HCT116 (cell line): ENCODE results near the gene NRXN2.

Source experiments
- ATF3 ChIP-seq: IDR thresholded peaks from 2 replicates; pipeline ENCODE4 v1.6.1; 2012
- CTCF ChIP-seq, 3 experiments: fragments of 200-600 bp in 1 of 3; sonication (generic) in 1 of 3; IDR thresholded peaks in 2 of 3; conservative IDR thresholded peaks in 1 of 3; 2 replicates each; pipeline ENCODE4 v1.5.1; 2012 to 2017; ENCODE audit warnings: low read depth in 2 of 3, low read length in 2 of 3, antibody characterized with exemption in 1 of 3, borderline replicate concordance in 1 of 3, control low read depth in 1 of 3, mild to moderate bottlenecking in 1 of 3, mixed read lengths in 1 of 3, mixed run types in 1 of 3, moderate library complexity in 1 of 3; ENCODE audit not compliant: insufficient read depth in 1 of 3
- EGR1 ChIP-seq: IDR thresholded peaks from 2 replicates; pipeline ENCODE4 v1.6.1; 2012; ENCODE audit warnings: low read depth
- EZH2 ChIP-seq: fragments of 200-600 bp; sonication (generic); IDR thresholded peaks from 2 replicates; pipeline ENCODE4 v1.6.1; 2017; ENCODE audit warnings: antibody characterized with exemption, mixed run types
- EZH2phosphoT487 ChIP-seq: fragments of 200-600 bp; IDR thresholded peaks from 2 replicates; pipeline ENCODE4 v1.6.1; 2018; ENCODE audit warnings: antibody characterized with exemption, borderline replicate concordance
- JUND ChIP-seq: IDR thresholded peaks from 2 replicates; pipeline ENCODE4 v1.6.1; 2012
- MAX ChIP-seq: IDR thresholded peaks from 2 replicates; pipeline ENCODE4 v1.6.1; 2012
- POLR2A ChIP-seq: IDR thresholded peaks from 2 replicates; pipeline ENCODE4 v1.7.0; 2011; ENCODE audit warnings: borderline replicate concordance; ENCODE audit not compliant: insufficient read depth, insufficient read length; ENCODE audit errors: extremely low read depth
- POLR2AphosphoS5 ChIP-seq: IDR thresholded peaks from 2 replicates; pipeline ENCODE4 v1.6.1; 2011; ENCODE audit warnings: mild to moderate bottlenecking, low read depth, low read length, moderate library complexity
- RAD21 ChIP-seq: IDR thresholded peaks from 2 replicates; pipeline ENCODE4 v1.6.1; 2012; ENCODE audit warnings: low read depth, mild to moderate bottlenecking
- YY1 ChIP-seq: IDR thresholded peaks from 2 replicates; pipeline ENCODE4 v1.6.1; 2011; ENCODE audit warnings: low read length, low read depth, moderate library complexity, mild to moderate bottlenecking; ENCODE audit not compliant: insufficient replicate concordance; ENCODE audit errors: extremely low read depth
- ZNF274 ChIP-seq: fragments of 200-500 bp; sonication (Bioruptor generic); IDR thresholded peaks from 2 replicates; pipeline ENCODE4 v1.6.1; 2014; ENCODE audit warnings: mild to moderate bottlenecking, low read depth, low read length, inconsistent platforms

GRCh38 chr11:64751580-64751979 lies 28.6 kb upstream of the NRXN2 start:
- TF ChIP-seq RAD21 (no peak), EGR1 (no peak), POLR2A (no peak), CTCF (IDR thresholded peaks at IDR 0.05 in 2 of 3, conservative IDR thresholded peaks at IDR 0.05 in 1 of 3; ENCODE audit: borderline replicate concordance in 1 of 3, insufficient read depth in 1 of 3, low read depth in 2 of 3, low read length in 2 of 3) (no peak), ATF3 (no peak), ZNF274 (no peak), POLR2AphosphoS5 (no peak), MAX (no peak), YY1 (no peak), EZH2phosphoT487 (no peak), EZH2 (no peak), JUND (no peak)
